ENCODE measurements around the gene CTAG1B.
"Not testable (repeated sequence)": the region's sequence is repeated elsewhere in the genome, so short reads cannot be mapped to it uniquely, and the experiment has no call there.

CTAG1B gene

GRCh38 chrX:154620767-154621414 is 1.8 kb upstream of the CTAG1B start:
- FAIRE-seq: not testable (repeated sequence)

- FAIRE-seq: not testable (repeated sequence)
Measured at GRCh38 chrX:154613586-154613985, 5.5 kb downstream of the CTAG1B start.

- FAIRE-seq: not testable (repeated sequence)
Measured at GRCh38 chrX:154611146-154611545, 7.9 kb downstream of the CTAG1B start.

GRCh38 chrX:154608823-154609222 is 10.3 kb downstream of the CTAG1B start:
- FAIRE-seq: not testable (repeated sequence)

- FAIRE-seq: not testable (repeated sequence)
Measured at GRCh38 chrX:154607976-154608375, 11.1 kb downstream of the CTAG1B start.

GRCh38 chrX:154607370-154607769 is 11.7 kb downstream of the CTAG1B start:
- no peak for FAIRE-seq

- FAIRE-seq: no peak
Measured at GRCh38 chrX:154605566-154605965, 13.5 kb downstream of the CTAG1B start.

GRCh38 chrX:154603438-154604430 is 15.3 kb downstream of the CTAG1B start:
- FAIRE-seq: no peak

- FAIRE-seq: no peak
Measured at GRCh38 chrX:154602766-154603437, 16.2 kb downstream of the CTAG1B start.

- no peak for FAIRE-seq
Measured at GRCh38 chrX:154602226-154602625, 16.9 kb downstream of the CTAG1B start.

GRCh38 chrX:154600759-154601374 is 18.2 kb downstream of the CTAG1B start:
- no peak for FAIRE-seq

GRCh38 chrX:154599531-154599930 is 19.6 kb downstream of the CTAG1B start:
- FAIRE-seq: no peak

- no peak for FAIRE-seq
Measured at GRCh38 chrX:154598656-154599055, 20.4 kb downstream of the CTAG1B start.

- FAIRE-seq: no peak
Measured at GRCh38 chrX:154597221-154597620, 21.9 kb downstream of the CTAG1B start.

GRCh38 chrX:154596290-154596929 is 22.7 kb downstream of the CTAG1B start:
- no peak for FAIRE-seq

- no peak for FAIRE-seq
Measured at GRCh38 chrX:154595559-154596249, 23.4 kb downstream of the CTAG1B start.

GRCh38 chrX:154594491-154594890 is 24.6 kb downstream of the CTAG1B start:
- no peak for FAIRE-seq

- FAIRE-seq: no peak
Measured at GRCh38 chrX:154593201-154593600, 25.9 kb downstream of the CTAG1B start.

- FAIRE-seq: no peak
Measured at GRCh38 chrX:154592505-154592904, 26.6 kb downstream of the CTAG1B start.

- FAIRE-seq: not testable (repeated sequence)
Measured at GRCh38 chrX:154590415-154590814, 28.7 kb downstream of the CTAG1B start.

- FAIRE-seq: not testable (repeated sequence)
Measured at GRCh38 chrX:154584585-154585183, 34.4 kb downstream of the CTAG1B start, which contains the start of gene CTAG1A. Gene CTAG1A (plus strand): TSS chrX:154585133. CDS start chrX:154585207, 74 bp downstream.

Measured in colon (tissue), 2 donors.